BE2C (cell line): ENCODE data around the gene SLC66A1.

Experiments used
- DNase-seq: peaks from one replicate; pipeline ENCODE4 v3.0.0-alpha.2; 2020
- H3K27me3 ChIP-seq: fragments of 250-450 bp; sonication (Bioruptor Pico); 2 replicates; pipeline ENCODE4 v1.5.1; 2020; ENCODE audit warnings: mild to moderate bottlenecking
- H3K36me3 ChIP-seq: fragments of 250-450 bp; sonication (Bioruptor Pico); 2 replicates; pipeline ENCODE4 v1.5.1; 2020; ENCODE audit warnings: mild to moderate bottlenecking
- H3K4me1 ChIP-seq: fragments of 250-450 bp; sonication (Bioruptor Pico); 2 replicates; pipeline ENCODE4 v1.5.1; 2020
- H3K4me3 ChIP-seq: 2 replicates; pipeline ENCODE4 v1.5.1; 2011; ENCODE audit warnings: low read depth, low read length
- H3K9me3 ChIP-seq: fragments of 250-450 bp; sonication (Bioruptor Pico); 2 replicates; pipeline ENCODE4 v1.5.1; 2020
- TF ChIP-seq, protein P1 (sequence below): IDR thresholded peaks from 2 replicates; pipeline ENCODE4 v1.5.1; 2012; ENCODE audit warnings: mild to moderate bottlenecking, low read depth, low read length

The SLC66A1 gene

GRCh38 chr1:19332832-19333231, 20.7 kb downstream of the SLC66A1 start:
- no peaks in the 10 kb centered on the region for H3K36me3 ChIP-seq
- H3K4me1 ChIP-seq, result no peaks in the 10 kb centered on the region
- DNase-seq, result no peak
- no peak overlapping the region for H3K4me3 ChIP-seq
- H3K27me3 ChIP-seq, result no peaks in the 10 kb centered on the region
- no peaks in the 10 kb centered on the region for H3K9me3 ChIP-seq
- TF ChIP-seq, protein P1, sequence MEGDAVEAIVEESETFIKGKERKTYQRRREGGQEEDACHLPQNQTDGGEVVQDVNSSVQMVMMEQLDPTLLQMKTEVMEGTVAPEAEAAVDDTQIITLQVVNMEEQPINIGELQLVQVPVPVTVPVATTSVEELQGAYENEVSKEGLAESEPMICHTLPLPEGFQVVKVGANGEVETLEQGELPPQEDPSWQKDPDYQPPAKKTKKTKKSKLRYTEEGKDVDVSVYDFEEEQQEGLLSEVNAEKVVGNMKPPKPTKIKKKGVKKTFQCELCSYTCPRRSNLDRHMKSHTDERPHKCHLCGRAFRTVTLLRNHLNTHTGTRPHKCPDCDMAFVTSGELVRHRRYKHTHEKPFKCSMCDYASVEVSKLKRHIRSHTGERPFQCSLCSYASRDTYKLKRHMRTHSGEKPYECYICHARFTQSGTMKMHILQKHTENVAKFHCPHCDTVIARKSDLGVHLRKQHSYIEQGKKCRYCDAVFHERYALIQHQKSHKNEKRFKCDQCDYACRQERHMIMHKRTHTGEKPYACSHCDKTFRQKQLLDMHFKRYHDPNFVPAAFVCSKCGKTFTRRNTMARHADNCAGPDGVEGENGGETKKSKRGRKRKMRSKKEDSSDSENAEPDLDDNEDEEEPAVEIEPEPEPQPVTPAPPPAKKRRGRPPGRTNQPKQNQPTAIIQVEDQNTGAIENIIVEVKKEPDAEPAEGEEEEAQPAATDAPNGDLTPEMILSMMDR, result no peak

DNA sequence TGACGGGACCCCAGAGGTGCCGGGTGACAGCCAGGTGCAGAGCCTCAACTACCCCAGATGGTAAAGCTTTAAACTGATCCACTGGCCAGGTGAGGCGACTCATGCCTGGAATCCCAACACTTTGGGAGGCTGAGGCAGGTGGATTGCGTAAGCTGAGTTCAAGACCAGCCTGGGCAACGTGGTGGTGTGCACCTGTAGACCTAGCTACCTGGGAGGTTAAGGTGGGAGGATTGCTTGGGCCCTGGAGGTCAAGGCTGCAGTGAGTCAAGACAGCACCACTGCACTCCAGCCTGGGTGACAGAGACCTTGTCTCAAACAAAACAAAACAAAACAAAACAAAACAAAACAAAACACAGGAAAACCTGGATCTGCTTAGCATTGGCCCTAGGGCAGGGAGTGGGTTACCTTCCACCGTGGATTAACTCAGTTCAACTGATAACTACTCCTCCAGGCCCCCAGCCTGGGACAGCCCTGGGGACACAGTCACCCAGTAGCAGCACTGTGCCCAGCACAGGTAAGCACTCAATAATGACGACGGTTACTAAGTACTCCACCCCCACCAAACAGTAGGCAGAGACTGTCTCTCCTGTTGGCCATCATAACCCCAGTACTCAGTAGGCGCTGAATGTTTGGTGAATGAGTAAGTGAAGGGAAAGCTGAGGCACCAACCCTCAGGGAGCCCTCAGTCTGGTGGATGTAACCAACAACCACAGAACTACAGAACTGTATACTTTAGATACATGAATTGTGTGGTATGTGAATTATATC, 21.6 kb downstream of the SLC66A1 start:
- H3K4me1 ChIP-seq, result no peaks in the 10 kb centered on the region
- no peaks in the 10 kb centered on the region for H3K9me3 ChIP-seq
- H3K36me3 ChIP-seq, result no peaks in the 10 kb centered on the region
- TF ChIP-seq, protein P1, result no peak
- DNase-seq, result no peak
- H3K4me3 ChIP-seq, result no peak overlapping the region
- no peaks in the 10 kb centered on the region for H3K27me3 ChIP-seq

DNA sequence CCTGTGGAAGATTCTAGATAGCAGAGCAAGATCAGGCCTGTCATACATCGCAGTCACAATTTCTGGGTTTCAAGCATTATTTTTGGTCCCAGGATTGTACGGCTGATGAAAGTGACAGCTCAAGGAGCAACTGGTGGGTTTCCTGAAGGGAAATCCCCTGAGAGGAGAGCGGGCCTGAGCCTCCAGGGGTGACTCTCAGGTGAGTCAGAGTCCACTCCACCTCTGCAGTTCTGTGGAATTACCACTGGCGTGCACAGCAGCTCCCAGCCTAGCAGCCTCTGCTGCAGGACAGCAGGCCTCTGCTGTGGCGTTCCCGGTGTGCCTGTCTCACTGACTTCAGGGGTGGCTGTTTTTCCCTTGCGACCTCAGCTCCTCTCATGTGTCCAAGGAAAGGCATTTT, 24.4 kb downstream of the SLC66A1 start:
- H3K4me1 ChIP-seq, result no peaks in the 10 kb centered on the region
- no peaks in the 10 kb centered on the region for H3K9me3 ChIP-seq
- H3K27me3 ChIP-seq, result no peaks in the 10 kb centered on the region
- no peaks in the 10 kb centered on the region for H3K36me3 ChIP-seq
- TF ChIP-seq, protein P1, result no peak
- DNase-seq, result no peak
- no peak overlapping the region for H3K4me3 ChIP-seq

DNA sequence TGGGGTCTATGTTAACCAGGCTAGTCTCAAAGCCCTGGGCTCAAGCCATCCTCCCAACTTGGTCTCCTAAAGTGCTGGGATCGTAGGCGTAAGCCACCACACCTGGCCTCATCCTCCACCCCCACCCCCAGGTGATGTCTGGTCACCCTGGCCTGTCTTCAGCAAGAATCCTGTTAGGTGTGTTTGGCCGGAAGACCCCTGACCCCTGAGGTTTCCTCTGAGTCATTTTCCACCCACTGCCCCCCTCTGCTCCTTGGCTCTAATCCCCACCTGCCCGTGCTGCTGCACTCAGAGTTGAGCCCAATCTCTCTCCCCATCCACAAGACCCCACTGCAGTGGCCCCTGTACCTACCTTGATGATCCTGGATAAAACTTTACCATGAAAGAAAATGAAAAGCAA, 25.2 kb downstream of the SLC66A1 start:
- TF ChIP-seq, protein P1, result no peak
- no peaks in the 10 kb centered on the region for H3K36me3 ChIP-seq
- no peaks in the 10 kb centered on the region for H3K9me3 ChIP-seq
- DNase-seq, result no peak
- H3K27me3 ChIP-seq, result no peaks in the 10 kb centered on the region
- H3K4me1 ChIP-seq, result no peaks in the 10 kb centered on the region
- no peak overlapping the region for H3K4me3 ChIP-seq

DNA sequence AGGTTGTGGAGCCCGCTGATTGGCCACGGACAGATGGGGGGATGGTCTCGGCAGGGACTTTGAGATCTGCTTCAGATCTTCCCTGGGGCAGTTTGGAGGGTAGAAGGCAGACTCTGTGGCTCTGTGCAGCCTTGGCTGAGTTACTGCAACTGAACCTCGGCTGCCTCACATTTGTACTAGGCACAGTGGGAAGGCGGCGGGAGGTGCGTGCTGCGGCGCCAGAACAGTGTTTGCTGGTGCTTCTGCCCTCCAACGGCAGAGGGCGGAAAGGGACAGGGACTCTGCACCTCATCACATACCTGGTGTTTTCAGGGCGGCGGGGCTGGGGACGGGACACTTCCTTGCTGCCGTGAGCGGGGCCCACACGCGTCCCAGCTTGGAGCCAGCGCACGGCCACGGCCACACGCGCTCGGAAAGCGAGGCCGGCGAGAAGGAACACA, 26.2 kb downstream of the SLC66A1 start:
- no peaks in the 10 kb centered on the region; the same call in 1 of the 2 replicates for H3K36me3 ChIP-seq
- DNase-seq, result peak; percentile 38
- no peak overlapping the region for H3K4me3 ChIP-seq

More for the DNA sequence above, 26.2 kb downstream of the SLC66A1 start:
- TF ChIP-seq, protein P1, result no peak
- Histone ChIP-seq H3K27me3 (no peaks in the 10 kb centered on the region), H3K4me1 (no peaks in the 10 kb centered on the region), H3K9me3 (no peaks in the 10 kb centered on the region)
